ENCODE data around the gene XK.

The XK gene

DNA sequence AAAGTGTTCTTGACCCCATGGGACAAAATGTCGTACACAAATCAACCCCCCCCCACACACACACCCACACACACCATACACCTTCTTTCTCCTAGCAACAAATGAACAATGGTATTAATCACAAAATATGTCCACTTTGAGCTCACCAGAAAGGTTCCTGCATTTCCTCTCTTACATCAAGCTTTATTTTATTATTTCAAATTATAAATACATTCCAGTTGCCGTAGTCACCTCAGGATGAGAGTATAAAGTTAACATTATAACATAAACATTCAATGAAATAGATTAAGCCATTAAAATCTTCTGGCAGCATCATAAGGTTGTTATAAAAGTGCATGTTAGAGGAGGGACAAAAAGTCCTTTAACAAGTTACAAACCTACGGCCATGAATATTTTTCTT lies 7.3 kb downstream of the XK start:
- Mint-ChIP-seq H3K9me3 (no peaks in the 10 kb centered on the region), H3K36me3 (ENCODE audit: low read depth) (no peaks in the 10 kb centered on the region), H3K27ac (no peak overlapping the region), H3K4me3 (no peak overlapping the region), H3K27me3 (no peaks in the 10 kb centered on the region), H3K4me1 (ENCODE audit: low read depth) (no peaks in the 10 kb centered on the region)
- intact Hi-C loops (cut with micrococcal nuclease): no loop called here

DNA sequence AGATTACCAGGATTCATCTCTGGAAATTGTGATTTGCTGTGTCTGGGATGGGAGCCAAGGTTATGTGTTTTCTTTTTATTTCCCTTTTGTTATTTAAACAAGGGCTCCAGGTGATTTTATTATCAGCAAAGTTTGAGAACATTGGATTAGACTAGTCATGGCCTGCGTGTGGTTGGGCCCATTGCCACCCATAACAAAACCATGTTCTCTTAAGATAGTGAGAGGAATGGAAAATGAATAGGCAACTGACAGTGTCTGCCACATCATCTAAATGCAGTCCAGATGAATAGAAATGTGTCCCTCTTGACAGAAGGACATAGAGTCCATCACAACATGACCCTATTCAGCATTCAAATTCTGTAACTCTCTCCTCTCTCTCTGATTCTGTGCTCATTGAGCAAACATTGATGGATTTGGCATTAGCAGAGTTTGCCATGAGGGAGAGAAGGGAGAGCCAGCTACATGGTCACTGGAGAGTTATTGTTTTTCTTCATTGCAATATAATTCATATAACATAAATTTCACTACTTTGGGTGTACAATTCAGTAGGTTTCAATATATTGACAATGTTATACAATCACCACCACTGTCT lies 11.7 kb downstream of the XK start:
- H3K27me3 Mint-ChIP-seq: no peaks in the 10 kb centered on the region
- intact Hi-C loops (cut with micrococcal nuclease): no loop called here
- H3K4me1 Mint-ChIP-seq (ENCODE audit: low read depth): no peaks in the 10 kb centered on the region
- H3K27ac Mint-ChIP-seq: no peak overlapping the region
- no peak overlapping the region for H3K4me3 Mint-ChIP-seq
- no peaks in the 10 kb centered on the region for H3K9me3 Mint-ChIP-seq
- H3K36me3 Mint-ChIP-seq (ENCODE audit: low read depth): no peaks in the 10 kb centered on the region

DNA sequence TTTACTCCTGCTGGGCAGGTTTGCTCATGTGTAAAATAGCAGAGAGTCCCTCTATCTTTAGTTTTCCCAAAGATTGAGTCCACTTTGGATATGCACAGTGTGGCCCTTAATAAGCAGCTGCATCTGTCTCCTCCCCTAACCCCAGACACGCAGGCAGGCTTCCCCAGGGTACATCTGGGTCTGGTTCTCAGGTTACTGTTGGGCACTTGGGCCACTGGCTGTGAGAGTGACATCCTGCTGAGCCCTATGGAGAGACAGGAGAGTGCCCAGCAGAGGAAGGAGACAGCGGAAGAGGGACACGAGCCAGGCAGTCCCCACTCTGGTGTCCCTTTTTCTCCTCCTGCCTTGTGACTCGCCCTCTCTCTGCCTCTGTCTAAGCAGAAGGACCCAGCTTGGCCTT lies 16.0 kb downstream of the XK start:
- H3K36me3 Mint-ChIP-seq (ENCODE audit: low read depth): no peaks in the 10 kb centered on the region
- H3K27me3 Mint-ChIP-seq: no peaks in the 10 kb centered on the region
- no peaks in the 10 kb centered on the region for H3K9me3 Mint-ChIP-seq
- H3K4me3 Mint-ChIP-seq: no peak overlapping the region
- no peak overlapping the region for H3K27ac Mint-ChIP-seq
- intact Hi-C loops (cut with micrococcal nuclease): no loop called here
- H3K4me1 Mint-ChIP-seq (ENCODE audit: low read depth): no peaks in the 10 kb centered on the region

DNA sequence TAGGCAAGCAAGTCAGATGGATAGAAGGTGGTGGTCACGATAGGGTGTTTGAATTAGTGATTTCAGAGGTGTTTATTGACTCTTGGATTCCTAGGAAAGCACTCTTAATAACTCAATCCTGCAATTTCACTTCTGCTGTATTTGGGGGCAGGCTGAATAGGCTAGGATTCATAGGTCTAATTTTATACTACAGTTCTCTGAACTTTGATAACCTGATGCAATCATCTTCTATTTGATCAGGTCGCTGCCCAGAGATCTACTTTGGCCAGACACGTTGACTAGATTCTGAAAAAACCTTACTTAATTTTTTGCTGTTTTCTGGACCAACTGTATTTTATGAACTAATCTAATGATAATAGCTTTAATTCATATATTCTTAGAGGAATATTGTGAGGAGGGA lies 26.4 kb downstream of the XK start:
- Mint-ChIP-seq H3K27me3 (no peaks in the 10 kb centered on the region), H3K36me3 (ENCODE audit: low read depth) (no peaks in the 10 kb centered on the region), H3K4me1 (ENCODE audit: low read depth) (no peaks in the 10 kb centered on the region), H3K27ac (no peak overlapping the region), H3K4me3 (no peak overlapping the region), H3K9me3 (no peaks in the 10 kb centered on the region)
- intact Hi-C loops (cut with micrococcal nuclease): no loop called here

DNA sequence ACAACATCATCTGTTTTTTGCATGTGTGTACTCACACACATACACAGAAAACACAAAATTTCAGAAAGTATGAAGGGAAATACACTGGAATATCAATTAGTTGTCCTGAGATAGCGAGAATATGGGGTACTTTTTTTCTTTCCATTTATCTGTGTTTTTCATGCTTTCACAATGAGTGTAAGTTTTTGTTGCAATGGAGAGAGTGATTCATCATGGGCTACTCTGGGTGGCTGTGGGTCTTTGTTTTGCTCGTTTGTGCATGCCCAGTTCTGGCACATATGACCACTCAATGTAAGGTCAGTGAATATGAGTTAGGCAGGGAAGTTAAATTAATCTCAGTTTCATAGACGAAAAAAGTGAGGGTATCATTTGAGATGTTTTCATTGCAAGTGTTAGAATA lies 26.9 kb downstream of the XK start:
- no peaks in the 10 kb centered on the region for H3K4me1 Mint-ChIP-seq (ENCODE audit: low read depth)
- H3K36me3 Mint-ChIP-seq (ENCODE audit: low read depth): no peaks in the 10 kb centered on the region
- no peaks in the 10 kb centered on the region for H3K27me3 Mint-ChIP-seq
- no peak overlapping the region for H3K27ac Mint-ChIP-seq
- H3K4me3 Mint-ChIP-seq: no peak overlapping the region
- H3K9me3 Mint-ChIP-seq: no peaks in the 10 kb centered on the region
- intact Hi-C loops (cut with micrococcal nuclease): no loop called here

DNA sequence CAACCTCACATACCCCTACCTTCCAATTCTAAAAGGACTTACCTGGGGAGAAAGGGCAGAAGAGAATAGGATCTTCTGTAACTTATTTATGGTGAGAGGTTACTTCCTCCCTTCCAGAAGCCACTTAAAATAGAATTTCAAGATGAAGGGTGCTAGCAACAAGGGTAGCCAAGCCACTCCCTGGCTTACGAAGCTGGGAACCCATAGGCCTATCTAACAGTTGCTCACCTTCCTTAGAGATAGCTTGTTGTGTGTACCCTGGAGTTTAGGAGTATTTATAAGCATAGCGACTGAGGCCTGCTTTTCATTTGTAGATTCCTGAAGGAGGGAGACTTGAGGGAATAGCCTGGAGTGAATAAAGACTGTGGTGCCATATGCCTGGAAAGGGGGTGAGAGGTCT lies 28.9 kb downstream of the XK start:
- Mint-ChIP-seq H3K4me1 (ENCODE audit: low read depth) (no peaks in the 10 kb centered on the region), H3K36me3 (ENCODE audit: low read depth) (no peaks in the 10 kb centered on the region), H3K27me3 (no peaks in the 10 kb centered on the region), H3K27ac (no peak overlapping the region), H3K4me3 (no peak overlapping the region), H3K9me3 (no peaks in the 10 kb centered on the region)
- intact Hi-C loops (cut with micrococcal nuclease): no loop called here

DNA sequence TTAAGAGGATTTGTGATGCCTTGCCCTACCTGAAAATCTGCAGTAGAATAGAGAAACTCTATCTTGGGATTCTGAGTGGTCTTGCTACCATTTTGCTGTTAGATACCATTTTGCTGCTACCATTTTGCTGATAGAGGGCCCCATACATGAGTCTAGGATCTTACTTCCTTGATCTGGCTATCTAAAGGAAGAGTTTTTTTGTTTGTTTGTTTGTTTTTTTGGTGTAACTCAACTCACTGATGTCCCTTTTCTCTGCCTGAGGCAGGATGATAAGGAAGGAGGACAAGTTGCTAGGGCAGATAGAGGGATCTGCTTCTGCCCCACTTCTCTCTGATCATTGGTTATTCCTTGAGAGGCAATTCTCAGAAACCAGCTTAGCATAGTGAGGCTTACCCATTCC lies 31.0 kb downstream of the XK start:
- Mint-ChIP-seq H3K4me1 (ENCODE audit: low read depth) (no peaks in the 10 kb centered on the region), H3K9me3 (no peaks in the 10 kb centered on the region), H3K4me3 (no peak overlapping the region), H3K36me3 (ENCODE audit: low read depth) (no peaks in the 10 kb centered on the region), H3K27ac (no peak overlapping the region), H3K27me3 (no peaks in the 10 kb centered on the region)
- intact Hi-C loops (cut with micrococcal nuclease): no loop called here

DNA sequence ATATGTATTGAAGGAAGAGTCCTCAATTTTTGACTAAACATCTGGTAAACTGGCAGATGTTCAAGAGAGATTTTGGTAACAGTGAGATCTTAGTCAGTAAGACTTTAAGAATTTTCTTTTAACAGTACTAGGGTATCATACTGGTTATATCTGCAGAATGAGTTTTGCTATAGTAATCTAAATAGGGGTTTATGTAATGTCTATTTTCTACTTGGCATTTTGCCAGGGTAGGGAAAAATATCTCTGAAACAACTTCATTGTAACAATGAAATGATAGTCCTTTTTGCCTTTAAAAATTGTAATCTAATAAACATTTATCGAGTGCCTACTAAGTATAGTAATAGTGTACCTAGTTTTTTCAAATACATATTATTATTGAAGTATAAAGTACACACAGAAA lies 32.1 kb downstream of the XK start:
- Mint-ChIP-seq H3K4me1 (ENCODE audit: low read depth) (no peaks in the 10 kb centered on the region), H3K27me3 (no peaks in the 10 kb centered on the region), H3K27ac (no peak overlapping the region), H3K36me3 (ENCODE audit: low read depth) (no peaks in the 10 kb centered on the region), H3K4me3 (no peak overlapping the region), H3K9me3 (no peaks in the 10 kb centered on the region)
- intact Hi-C loops (cut with micrococcal nuclease): no loop called here

DNA sequence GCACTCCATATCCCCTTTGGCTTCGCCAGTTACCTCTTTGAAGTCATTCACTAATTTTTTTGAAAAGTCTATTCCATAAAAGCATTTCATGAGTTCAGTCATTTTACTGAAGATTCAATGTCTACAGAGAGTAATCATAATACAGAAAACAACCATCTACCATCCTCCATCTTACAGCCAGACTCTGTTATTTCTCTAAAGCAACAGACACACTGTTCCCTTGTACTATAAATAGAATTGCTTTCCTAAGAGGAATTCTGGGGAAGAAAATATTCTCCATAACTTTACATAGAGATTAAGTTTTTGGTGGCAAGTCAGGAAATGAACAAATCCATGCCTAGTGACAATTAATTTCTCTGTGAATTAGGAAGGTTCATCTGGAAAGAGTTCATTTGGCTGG lies 37.0 kb downstream of the XK start:
- Mint-ChIP-seq H3K9me3 (no peaks in the 10 kb centered on the region), H3K27ac (no peak overlapping the region), H3K27me3 (no peaks in the 10 kb centered on the region), H3K4me3 (no peak overlapping the region), H3K36me3 (ENCODE audit: low read depth) (no peaks in the 10 kb centered on the region), H3K4me1 (ENCODE audit: low read depth) (no peaks in the 10 kb centered on the region)
- intact Hi-C loops (cut with micrococcal nuclease): no loop called here

DNA sequence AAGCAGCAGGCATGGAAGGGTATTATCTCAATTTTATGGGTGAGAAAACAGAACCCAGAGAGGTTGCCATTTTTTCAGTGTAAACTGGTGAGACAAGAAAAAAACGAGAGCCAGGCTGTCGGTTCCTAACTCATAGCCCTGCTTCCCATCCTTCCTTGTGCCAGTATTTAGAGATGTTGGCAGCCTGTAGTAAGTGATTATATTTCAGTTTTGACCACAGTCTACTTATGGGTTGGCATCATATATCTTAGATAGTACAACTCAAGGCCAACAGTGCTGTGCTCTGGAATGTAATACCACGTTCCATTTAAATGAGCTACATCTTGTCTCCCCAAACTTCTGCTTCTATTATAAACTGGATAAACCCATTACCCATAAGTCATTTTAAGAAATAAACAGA lies 40.8 kb downstream of the XK start:
- no peak overlapping the region for H3K27ac Mint-ChIP-seq
- no peaks in the 10 kb centered on the region for H3K4me1 Mint-ChIP-seq (ENCODE audit: low read depth)
- no peaks in the 10 kb centered on the region for H3K27me3 Mint-ChIP-seq
- no peak overlapping the region for H3K4me3 Mint-ChIP-seq
- intact Hi-C loops (cut with micrococcal nuclease): no loop called here
- no peaks in the 10 kb centered on the region for H3K9me3 Mint-ChIP-seq
- H3K36me3 Mint-ChIP-seq (ENCODE audit: low read depth): no peaks in the 10 kb centered on the region

DNA sequence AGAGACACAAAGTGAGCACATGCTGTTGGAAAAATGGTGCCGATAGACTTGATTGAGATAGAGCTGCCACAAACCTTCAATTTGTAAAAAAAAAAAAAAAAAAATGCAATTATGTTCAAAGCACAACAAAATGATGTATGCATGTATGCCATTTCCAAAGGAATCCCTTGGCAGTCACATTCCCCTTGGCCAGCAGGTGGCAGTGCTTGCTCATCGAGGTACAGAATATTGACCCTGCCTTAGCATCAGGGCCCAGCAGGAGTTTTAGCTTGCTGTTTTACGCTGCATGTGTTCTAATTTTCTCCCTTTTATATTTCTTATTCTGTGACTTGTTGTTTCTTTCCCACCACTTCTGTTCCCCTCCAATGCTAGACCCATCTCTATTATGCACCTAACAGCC lies 59.8 kb downstream of the XK start:
- H3K36me3 Mint-ChIP-seq (ENCODE audit: low read depth): no peaks in the 10 kb centered on the region
- peaks cover 31% of the 10 kb centered on the region for H3K4me1 Mint-ChIP-seq (ENCODE audit: low read depth)
- peak overlapping the region; percentile 87 for H3K27ac Mint-ChIP-seq
- H3K4me3 Mint-ChIP-seq: no peak overlapping the region
- intact Hi-C loops (cut with micrococcal nuclease): loop anchor here (1.0 to 5.0 kb wide), 2 partner anchors 42 to 80 kb away; no protein-coding TSS in a partner anchor
- H3K27me3 Mint-ChIP-seq: no peaks in the 10 kb centered on the region
- no peaks in the 10 kb centered on the region for H3K9me3 Mint-ChIP-seq

DNA sequence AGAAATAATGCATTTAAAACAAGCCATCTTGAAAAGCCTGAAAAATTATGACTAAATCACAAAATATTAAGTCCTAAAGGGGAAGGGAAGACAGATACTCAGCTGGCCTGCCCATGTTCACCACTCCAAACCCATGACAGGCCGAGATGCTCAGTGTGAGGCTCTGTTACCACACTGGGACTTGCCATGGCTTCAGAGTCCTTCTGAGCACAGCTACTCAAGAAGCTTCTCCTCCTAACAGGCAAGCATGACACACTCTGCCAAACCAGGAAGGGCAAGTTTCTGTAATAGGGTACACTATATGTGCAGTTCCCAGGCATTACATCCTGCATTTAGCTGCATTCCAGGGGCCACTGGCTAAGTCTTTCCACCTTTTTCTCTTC lies 60.2 kb downstream of the XK start:
- no peaks in the 10 kb centered on the region for H3K9me3 Mint-ChIP-seq
- H3K27ac Mint-ChIP-seq: peak overlapping the region; percentile 87
- H3K27me3 Mint-ChIP-seq: no peaks in the 10 kb centered on the region
- H3K4me3 Mint-ChIP-seq: no peak overlapping the region
- H3K4me1 Mint-ChIP-seq (ENCODE audit: low read depth): peaks cover 31% of the 10 kb centered on the region
- intact Hi-C loops (cut with micrococcal nuclease): loop anchor here (1.0 to 5.0 kb wide), 2 partner anchors 41 to 79 kb away; no protein-coding TSS in a partner anchor
- no peaks in the 10 kb centered on the region for H3K36me3 Mint-ChIP-seq (ENCODE audit: low read depth)

DNA sequence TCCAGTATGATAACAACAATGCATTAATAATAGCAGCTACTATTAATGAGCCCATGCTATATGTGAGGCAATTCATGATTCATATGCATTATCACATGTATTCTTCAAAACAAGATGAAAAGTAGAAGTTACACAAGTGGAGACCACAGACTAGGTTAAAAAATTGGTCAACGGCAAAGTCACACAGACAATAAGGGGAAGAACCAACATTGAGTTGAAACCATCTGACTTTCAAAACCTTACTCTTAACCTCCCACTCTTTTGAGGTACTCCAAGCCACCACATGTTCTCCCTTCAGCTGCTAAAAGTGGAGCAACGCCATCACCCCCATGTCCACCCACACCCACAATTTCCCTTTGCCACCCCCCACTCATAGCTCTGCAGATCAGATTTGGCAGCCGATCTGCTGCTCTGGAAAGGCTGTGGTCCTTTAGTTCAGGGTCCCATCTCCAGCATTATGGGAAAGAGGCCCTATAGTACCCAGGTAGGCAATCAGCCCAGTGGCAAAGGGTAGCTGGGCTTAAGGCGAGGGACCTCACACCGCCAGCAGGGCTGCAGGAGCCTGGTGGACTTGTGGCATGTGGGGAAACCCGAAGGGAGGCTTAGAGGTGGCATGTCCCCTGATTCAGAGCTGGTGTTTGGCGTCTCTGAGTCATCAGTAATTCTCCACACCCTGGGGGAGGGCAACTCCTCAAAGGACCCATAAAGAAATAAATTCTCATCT lies 60.8 kb downstream of the XK start:
- peak overlapping the region; percentile 24 for H3K4me3 Mint-ChIP-seq
- intact Hi-C loops (cut with micrococcal nuclease): loop anchor here (5.0 kb wide), 1 partner anchor 41 kb away; no protein-coding TSS in a partner anchor
- peaks cover 31% of the 10 kb centered on the region for H3K4me1 Mint-ChIP-seq (ENCODE audit: low read depth)
- H3K27ac Mint-ChIP-seq: peak overlapping the region; percentile 87
- no peaks in the 10 kb centered on the region for H3K27me3 Mint-ChIP-seq
- no peaks in the 10 kb centered on the region for H3K36me3 Mint-ChIP-seq (ENCODE audit: low read depth)
- no peaks in the 10 kb centered on the region for H3K9me3 Mint-ChIP-seq

DNA sequence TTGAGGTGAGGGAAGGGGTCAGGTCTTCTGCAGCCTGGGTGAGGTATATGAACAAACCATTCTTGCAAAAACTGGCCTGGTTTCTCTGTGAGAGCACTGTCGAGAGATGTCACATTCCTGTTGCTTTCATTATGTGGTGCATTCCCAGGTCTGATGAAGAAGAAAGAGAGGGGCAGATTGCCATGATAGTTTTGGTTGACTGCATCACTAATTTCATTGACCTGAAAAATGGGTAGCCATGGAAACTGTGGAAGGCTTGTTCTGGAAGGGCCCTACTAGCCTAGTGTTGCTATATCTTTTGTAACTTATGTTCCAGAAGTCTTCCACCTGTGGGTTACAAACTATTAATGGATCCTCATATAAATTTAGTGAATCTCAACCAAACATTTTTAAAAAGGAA lies 61.4 kb downstream of the XK start:
- Mint-ChIP-seq H3K4me3 (no peak overlapping the region), H3K9me3 (no peaks in the 10 kb centered on the region), H3K4me1 (ENCODE audit: low read depth) (peaks cover 31% of the 10 kb centered on the region), H3K36me3 (ENCODE audit: low read depth) (no peaks in the 10 kb centered on the region), H3K27me3 (no peaks in the 10 kb centered on the region), H3K27ac (peak overlapping the region; percentile 87)
- intact Hi-C loops (cut with micrococcal nuclease): loop anchor here (5.0 kb wide), 1 partner anchor 40 kb away; no protein-coding TSS in a partner anchor

DNA sequence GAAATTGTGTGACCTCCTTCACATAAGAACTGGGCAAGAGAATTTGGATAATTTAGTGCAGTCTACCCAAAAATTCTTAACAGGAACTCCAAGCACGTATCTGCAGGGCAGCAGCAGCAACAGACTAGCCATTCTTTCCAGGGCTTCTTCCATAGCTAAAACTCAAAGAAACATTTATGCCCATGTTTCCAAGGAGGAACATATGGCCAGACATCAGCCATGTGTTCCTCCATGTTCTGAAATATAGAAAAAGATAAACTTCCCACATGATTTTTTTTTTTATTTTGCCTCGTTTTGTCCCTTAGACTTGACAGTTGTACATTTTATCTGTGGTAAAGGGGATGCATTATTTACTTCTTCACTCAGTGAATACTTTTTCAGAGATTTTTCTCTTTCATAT lies 66.7 kb downstream of the XK start:
- Mint-ChIP-seq H3K9me3 (no peaks in the 10 kb centered on the region), H3K27me3 (no peaks in the 10 kb centered on the region), H3K4me1 (ENCODE audit: low read depth) (peaks cover 11% of the 10 kb centered on the region), H3K4me3 (no peak overlapping the region), H3K36me3 (ENCODE audit: low read depth) (no peaks in the 10 kb centered on the region), H3K27ac (no peak overlapping the region)
- intact Hi-C loops (cut with micrococcal nuclease): no loop called here

Measured in dendritic cell treated with granulocyte-macrophage colony-stimulating factor and Interleukin-4, amounts not matched to agents 40 ng/mL and 50 ng/mL, for 4 days (primary cell).